DMS79 treated with DMSO at 0.1 percent for 48 hours (cell line): ENCODE results near the gene PTPRB.
"Not testable (repeated sequence)": the region's sequence is repeated elsewhere in the genome, so short reads cannot be mapped to it uniquely, and the experiment has no call there.

Experiments
- DNase-seq: peaks from one replicate; lab custom pipeline; 2025; lab: John Stamatoyannopoulos, UW

PTPRB gene

GRCh38 chr12:70540996-70541395, 96.2 kb downstream of the PTPRB start:
- DNase-seq, result no peak

- no peak for DNase-seq
Measured at GRCh38 chr12:70536650-70537049, 100.6 kb downstream of the PTPRB start.

GRCh38 chr12:70535896-70536374, 101.3 kb downstream of the PTPRB start:
- no peak for DNase-seq

- no peak for DNase-seq
Measured at GRCh38 chr12:70534466-70534865, 102.8 kb downstream of the PTPRB start.

GRCh38 chr12:70529647-70530046, 107.6 kb downstream of the PTPRB start:
- no peak for DNase-seq

- no peak for DNase-seq
Measured at GRCh38 chr12:70520847-70521246, 116.4 kb downstream of the PTPRB start.

GRCh38 chr12:70513426-70513825, 123.8 kb downstream of the PTPRB start:
- DNase-seq, result no peak

GRCh38 chr12:70508178-70508577, 129.1 kb downstream of the PTPRB start:
- no peak for DNase-seq

- no peak for DNase-seq
Measured at GRCh38 chr12:70507442-70507841, 129.8 kb downstream of the PTPRB start.

- no peak for DNase-seq
Measured at GRCh38 chr12:70497508-70497907, 139.7 kb downstream of the PTPRB start.

GRCh38 chr12:70492904-70493303, 144.3 kb downstream of the PTPRB start:
- DNase-seq, result not testable (repeated sequence)

GRCh38 chr12:70490928-70491327, 146.3 kb downstream of the PTPRB start:
- not testable (repeated sequence) for DNase-seq

- no peak for DNase-seq
Measured at GRCh38 chr12:70487440-70487839, 149.8 kb downstream of the PTPRB start.

GRCh38 chr12:70486588-70486987, 150.6 kb downstream of the PTPRB start:
- no peak for DNase-seq

- no peak for DNase-seq
Measured at GRCh38 chr12:70485704-70486103, 151.5 kb downstream of the PTPRB start.

- DNase-seq, result no peak
Measured at GRCh38 chr12:70484464-70484863, 152.8 kb downstream of the PTPRB start.

GRCh38 chr12:70482764-70483163, 154.5 kb downstream of the PTPRB start:
- no peak for DNase-seq

GRCh38 chr12:70469221-70469820, 167.9 kb downstream of the PTPRB start:
- DNase-seq, result no peak

GRCh38 chr12:70468741-70469140, 168.5 kb downstream of the PTPRB start:
- no peak for DNase-seq

GRCh38 chr12:70467918-70468733, 169.1 kb downstream of the PTPRB start:
- no peak for DNase-seq

- DNase-seq, result no peak
Measured at GRCh38 chr12:70467476-70467875, 169.8 kb downstream of the PTPRB start.

- DNase-seq, result no peak
Measured at GRCh38 chr12:70466753-70467152, 170.5 kb downstream of the PTPRB start.
